Activated gamma-delta T cell treated with anti-CD3 and anti-CD28 coated beads, Interleukin-2, amount 50 U/mL, for 16 hours (primary cell): Measurements from ENCODE around the gene ABI1.

Experiments
- DNase-seq: peaks from one replicate; pipeline ENCODE4 v3.0.0-alpha.2; 2020; ENCODE audit warnings: low read depth

Gene ABI1

GRCh38 chr10:26714415-26715136 is 146.2 kb downstream of the ABI1 start:
- no peak for DNase-seq

GRCh38 chr10:26711324-26711723 is 149.4 kb downstream of the ABI1 start:
- DNase-seq: no peak

GRCh38 chr10:26706936-26707335 is 153.8 kb downstream of the ABI1 start:
- DNase-seq: no peak

DNA sequence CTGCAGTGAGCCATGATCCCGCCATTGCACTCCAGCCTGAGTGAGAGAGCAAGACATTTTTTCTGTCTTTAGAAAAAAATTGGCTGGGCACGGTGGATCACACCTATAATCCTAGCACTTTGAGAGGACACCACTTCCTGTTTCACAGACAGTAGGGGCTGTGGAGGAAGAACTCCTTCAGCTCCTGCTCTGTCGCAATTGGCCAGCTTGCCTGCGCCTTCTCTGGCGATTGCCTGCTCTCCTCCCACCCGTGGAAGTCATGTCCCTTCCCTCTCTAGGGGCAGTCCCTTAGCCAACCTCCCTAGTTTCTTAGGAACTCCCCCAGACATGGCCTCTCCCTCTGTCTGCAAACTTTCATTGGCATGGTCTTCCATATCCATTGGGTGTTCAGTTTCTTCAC is 154.6 kb downstream of the ABI1 start:
- no peak for DNase-seq

GRCh38 chr10:26703974-26704373 is 156.8 kb downstream of the ABI1 start:
- no peak for DNase-seq

GRCh38 chr10:26703096-26703495 is 157.7 kb downstream of the ABI1 start:
- no peak for DNase-seq

DNA sequence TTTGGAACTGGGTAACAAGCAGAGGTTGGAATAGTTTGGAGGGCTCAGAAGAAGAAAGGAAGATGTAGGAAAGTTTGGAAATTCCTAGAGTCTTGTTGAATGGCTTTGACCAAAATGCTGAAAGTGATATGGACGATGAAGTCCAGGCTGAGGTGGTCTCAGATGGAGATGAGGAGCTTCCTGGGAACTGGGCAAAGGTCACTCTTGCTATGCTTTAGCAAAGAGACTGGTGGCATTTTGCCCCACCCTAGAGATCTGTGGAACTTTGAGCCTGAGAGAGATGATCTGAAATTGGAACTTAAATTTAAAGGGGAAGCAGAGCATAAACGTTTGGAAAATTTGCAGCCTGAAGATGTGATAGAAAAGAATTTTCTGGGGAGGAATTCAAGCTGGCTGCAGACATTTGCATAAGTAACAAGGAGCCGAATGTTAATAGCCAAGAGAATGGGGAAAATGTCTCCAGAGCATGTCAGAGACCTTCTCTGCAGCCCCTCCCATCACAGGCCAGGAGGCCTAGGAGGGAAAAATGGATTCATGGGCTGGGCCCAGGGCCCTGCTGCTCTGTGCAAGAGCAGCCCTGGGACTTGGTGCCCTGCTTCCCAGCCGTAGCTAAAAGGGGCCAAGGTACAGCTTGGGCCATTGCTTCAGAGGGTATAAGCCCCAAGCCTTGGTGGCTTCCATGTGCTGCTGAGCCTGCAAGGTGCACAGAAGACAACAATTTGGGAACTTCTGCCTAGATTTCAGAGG is 159.7 kb downstream of the ABI1 start:
- DNase-seq: no peak

- DNase-seq: no peak
Measured at GRCh38 chr10:26699631-26700030, 161.1 kb downstream of the ABI1 start.

DNA sequence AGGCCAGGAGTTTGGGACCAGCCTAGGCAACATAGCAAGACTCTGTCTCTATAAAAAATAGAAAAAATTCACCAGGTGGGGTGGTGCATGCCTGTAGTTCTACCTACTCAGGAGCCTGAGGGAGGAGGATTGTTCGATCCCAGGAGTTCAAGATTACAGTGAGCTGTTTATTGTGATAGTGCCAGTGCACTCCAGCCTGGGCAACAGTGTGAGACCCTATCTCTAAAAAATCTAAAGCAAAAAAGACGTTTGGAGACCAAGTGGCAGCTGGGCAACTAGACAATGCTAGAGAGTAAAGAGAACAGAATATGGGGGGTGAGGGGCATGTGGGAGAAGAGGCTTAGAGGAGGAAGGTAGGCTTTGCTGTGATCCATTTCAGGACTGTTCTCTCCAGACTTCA is 161.8 kb downstream of the ABI1 start:
- no peak for DNase-seq

DNA sequence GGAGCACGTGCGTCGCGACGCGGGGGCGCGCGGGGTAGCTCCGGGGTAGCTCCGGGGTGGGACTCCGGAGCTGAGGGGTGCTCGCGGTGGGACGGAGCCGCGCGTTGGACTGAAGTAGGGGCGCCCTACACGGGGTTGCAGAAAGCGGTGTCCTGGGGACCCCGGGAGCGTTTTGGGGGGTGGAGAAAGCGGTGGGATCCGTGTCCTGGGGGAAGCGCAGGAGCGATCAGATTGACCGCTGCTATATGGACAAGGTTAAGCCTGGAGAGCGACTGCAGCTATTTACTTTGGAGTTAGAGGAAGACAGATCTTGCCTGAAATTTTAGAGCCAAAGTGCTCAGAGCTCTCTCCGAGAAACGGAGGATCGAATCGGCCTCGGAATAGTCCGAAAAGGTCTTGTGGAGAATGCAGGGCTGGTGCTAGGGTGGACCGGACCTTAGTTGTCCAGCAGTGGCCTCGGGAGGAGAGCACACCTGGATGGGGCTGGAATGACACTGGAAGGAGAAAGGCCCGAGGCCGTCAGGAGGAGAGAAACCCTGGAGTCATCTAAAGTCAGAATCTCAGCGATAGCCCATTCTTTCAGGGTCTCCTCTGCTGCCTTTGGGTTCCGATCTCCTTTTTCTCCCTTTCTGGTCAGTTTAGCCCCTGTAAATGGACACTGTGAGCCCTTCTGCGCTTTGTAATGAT is 162.7 kb downstream of the ABI1 start:
- peak; percentile 4 for DNase-seq

DNA sequence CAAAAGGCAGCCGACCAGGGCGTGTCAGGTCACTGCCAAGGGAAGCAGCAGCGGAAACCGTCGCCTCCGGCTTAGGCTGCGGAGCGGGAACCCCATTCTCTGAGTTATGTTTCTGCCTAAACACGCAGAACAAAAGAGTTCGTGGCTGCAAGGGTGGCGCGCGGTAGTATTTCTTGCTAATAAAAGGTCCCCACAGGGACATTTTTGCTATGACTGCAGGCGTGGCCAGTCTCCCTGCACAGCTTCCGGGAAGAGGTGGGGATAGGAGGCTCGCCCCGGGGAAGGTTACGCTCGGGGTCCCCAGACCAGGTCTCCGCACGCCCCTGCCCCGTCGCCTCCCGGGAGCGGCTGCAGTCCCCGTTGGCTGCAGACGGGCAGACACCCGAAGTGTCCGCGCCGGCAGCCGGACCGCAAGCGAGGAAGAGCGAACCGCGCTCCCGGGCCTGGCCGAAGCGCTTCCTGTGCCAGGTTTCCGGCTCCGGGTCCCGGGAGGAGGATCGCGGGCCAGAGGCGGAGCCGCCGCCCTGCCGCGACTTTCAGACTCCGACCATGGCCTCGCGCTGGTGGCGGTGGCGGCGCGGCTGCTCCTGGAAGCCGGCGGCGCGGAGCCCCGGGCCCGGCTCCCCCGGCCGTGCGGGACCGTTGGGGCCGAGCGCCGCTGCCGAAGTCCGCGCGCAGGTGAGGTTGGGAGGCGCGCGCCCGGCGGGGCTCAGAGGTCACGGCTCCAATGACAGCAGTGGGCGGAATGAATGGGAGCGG is 163.4 kb downstream of the ABI1 start, which contains the start of gene PDSS1:
Gene PDSS1, plus strand, starts transcription at position 539 of the 759 bp plus-strand sequence. Its CDS starts 11 bp downstream, at position 550.
- DNase-seq: peak; percentile 44

- DNase-seq: no peak
Measured at GRCh38 chr10:26696786-26697162, 164.0 kb downstream of the ABI1 start.
